ENCODE results near the gene FOXI3.

FOXI3 gene

DNA sequence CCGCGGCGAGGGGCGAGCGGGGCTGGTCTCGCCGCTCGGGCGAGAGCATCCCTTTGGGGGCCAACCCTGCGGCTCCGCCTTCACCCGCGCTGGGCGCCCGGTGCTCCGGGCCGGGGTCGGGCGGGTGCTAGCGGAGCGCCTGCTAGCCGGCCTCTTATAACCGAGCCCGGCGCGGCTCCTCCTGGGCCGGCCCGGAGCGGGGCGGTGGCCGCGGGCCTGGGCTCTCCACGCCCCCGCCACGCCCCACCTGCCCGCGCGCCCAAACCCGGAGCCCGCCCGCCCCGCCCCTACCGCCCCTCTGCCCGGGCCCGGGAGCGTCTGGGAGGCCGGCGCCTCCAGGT is at the start of gene FOXI3:
Gene FOXI3, minus strand, starts transcription at position 129 of the 341 bp plus-strand sequence. CDS start 158 bp downstream, outside the sequence.
- DNase-seq: no peak

GRCh38 chr2:88500691-88501090 is 48.2 kb upstream of the FOXI3 start:
- DNase-seq: no peak

DNA sequence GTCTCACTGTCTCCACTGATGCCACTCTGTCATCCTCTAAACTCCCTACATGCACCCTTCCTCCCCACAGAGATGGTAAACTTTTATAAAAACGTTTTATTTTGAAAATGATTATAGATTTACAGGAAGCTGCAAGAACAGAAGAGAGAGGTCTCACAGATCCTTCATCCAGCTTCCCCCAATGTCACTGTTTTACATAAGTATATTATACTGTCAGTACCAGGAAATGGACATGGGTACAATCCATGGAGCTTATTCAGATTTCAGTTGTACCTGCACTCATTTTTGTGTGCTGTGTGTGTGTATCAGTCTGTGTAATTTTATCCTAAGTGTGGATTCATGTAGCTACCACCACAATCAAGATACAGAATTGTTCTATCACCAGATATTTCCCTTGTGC is 46.7 kb upstream of the FOXI3 start:
- no peak for DNase-seq

DNA sequence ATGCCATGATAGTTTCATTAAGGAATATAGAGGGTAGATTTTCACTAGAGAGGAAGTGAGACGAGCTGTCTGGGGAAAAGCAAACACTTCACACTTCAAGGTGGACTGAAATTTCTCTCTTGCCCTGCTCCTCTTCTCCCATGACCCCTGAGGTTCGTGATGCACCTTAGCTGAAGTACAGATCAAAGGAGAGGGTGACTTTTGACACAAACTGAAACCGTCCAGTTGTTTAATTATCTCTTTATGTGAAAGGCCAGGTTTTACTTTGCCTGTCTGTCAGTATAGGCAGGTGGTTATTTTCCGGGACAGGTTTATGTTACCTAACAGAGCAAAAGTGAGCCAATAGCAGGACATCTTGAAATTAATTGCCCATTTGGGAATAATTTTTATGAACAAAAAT is 41.0 kb upstream of the FOXI3 start:
- DNase-seq: no peak

- DNase-seq: no peak
Measured at GRCh38 chr2:88492002-88492401, 39.5 kb upstream of the FOXI3 start.

DNA sequence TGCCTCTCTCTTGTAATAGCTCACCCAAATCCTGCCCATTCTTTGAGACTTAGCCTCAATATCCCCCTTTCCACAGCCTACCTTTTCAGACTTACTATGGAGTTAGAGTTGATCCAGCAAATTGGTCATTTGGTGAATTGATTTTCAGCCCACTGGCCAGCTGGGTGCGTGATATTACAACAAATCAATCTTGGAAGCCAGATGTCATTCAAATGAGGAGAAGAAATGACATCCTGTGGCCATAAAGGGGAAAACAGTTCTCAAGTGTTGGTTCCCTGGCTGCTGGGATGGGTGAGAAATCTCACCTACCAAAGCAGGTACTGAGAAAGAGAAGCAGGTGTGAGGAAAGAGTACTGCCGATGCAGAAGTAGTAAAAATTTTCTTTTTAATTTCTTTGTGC is 36.7 kb upstream of the FOXI3 start:
- no peak for DNase-seq

- DNase-seq: no peak
Measured at GRCh38 chr2:88483200-88483599, 30.7 kb upstream of the FOXI3 start.

GRCh38 chr2:88481691-88482336 is 29.3 kb upstream of the FOXI3 start:
- DNase-seq: no peak

DNA sequence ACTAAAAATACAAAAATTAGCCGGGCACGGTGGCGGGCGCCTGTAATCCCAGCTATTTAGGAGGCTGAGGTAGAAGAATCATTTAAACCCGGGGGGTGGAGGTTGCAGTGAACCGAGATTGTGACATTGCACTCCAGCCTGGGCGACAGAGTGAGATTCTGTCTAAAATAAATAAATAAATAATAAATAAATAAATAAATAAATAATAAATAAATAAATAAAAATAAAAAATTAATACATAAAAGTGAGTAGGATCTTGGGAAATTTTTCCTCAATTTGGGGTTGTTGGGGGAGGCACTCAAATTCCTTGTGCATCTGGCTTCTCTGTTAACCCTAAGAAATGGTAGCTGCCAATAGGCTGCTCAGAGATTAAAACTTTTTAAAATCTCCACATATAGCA is 20.3 kb upstream of the FOXI3 start:
- no peak for DNase-seq

DNA sequence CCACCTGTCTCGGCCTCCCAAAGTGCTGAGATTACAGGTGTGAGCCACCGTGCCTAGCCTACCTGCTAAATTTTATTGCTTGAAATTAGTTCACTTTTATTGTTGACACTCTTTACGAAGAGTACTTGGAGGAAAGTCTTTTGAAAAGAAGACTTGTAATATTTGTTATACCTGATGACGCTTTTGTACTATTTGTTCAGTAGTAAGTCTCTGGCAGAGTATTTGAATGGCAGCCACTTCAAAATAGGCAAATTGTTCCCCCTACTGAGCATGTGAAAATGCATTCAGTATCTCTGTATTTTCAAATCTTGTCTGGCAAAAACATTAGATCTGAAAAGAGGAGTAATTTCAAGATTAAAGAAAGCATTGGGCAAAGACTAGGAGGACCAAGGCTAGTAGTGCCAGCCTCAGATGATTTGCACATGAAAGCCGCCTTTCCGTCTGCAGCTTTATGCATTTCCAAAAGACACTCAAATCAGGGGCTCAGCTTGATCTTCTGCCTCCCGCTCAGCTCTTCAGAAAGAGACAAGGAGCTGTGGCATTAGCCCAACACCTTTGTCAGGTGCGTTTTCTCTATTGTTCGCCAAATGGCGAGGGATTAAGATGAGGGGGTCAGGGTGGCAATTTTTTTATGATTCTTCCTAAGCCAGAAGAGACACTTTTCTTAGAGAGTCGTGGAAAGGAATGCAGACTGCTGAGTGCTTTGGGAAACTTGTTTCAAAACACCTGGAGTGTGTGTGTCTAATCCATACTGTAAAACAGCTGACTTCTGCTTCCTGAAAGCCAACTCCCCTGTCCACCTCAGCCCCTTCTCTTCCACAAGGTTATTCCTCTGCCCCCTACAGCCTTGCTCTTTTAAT is 18.8 kb upstream of the FOXI3 start:
- DNase-seq: no peak

DNA sequence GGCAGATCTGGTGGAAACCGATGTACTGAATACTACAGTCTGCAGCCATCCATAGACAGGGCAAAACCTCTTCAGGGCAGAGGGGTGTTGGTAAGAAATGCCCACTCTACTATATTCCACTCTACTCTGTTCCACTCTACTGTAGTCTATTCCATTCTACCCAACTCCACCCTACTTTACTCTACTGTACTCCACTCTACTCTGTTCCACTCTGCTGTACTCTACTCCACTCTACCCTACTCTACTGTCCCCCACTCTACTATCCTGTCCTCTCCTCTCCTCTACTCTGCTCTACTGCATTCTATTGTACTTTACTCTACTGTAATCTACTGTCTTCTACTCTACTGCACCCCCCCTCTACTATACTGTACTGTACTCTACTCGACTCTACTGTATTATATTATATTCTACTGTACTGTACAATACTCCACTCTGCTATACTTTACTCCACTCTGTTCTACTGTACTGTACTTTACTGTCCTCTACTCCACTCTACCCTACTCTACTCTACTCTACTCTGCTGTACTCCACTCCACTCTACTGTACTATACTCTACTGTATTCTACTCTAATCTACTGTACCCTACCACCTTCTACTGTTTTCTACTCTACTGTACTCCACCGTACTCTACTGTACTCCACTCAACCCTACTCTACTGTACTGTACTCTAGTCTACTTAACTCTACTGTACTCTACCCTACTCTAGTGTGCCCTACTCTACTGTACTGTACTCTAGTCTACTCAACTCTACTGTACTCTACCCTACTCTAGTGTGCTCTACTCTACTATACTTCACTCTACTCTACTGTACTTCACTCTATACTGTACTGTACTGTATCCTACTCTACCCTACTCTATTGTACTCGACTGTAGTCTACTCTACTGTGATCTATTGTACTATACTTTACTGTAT is 17.0 kb upstream of the FOXI3 start:
- no peak for DNase-seq

- DNase-seq: no peak
Measured at GRCh38 chr2:88464153-88464552, 11.7 kb upstream of the FOXI3 start.

GRCh38 chr2:88458633-88459032 is 6.1 kb upstream of the FOXI3 start:
- no peak for DNase-seq

DNA sequence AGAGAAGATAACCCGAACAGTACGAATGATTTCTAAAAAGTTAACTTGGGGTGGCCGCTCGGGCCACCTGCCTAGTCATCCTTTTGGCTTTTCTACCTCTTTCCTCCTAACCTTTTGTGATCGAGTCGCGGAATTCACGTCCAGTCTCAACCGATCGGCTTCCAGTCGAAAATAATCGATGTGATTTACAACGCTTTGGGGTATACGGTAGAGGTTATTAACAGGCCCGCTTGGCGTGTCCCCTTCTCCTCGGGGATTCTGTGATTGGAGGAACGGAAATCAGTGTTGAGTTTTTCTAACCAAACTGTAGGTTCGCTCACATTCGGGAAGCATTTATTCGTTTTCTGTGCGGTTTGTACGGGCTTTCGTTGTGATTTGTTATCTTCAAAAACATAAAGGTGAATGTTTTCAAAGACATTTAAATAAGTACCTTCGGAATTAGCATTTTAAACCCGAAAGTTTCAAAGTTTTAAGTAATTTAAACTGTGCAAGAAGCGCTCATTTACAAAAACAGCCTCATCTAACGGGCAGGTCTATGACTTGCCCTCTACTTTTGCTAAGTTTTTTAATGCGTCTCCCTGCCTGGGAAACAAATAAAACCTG is 588 bp upstream of the FOXI3 start:
- DNase-seq: no peak

DNA sequence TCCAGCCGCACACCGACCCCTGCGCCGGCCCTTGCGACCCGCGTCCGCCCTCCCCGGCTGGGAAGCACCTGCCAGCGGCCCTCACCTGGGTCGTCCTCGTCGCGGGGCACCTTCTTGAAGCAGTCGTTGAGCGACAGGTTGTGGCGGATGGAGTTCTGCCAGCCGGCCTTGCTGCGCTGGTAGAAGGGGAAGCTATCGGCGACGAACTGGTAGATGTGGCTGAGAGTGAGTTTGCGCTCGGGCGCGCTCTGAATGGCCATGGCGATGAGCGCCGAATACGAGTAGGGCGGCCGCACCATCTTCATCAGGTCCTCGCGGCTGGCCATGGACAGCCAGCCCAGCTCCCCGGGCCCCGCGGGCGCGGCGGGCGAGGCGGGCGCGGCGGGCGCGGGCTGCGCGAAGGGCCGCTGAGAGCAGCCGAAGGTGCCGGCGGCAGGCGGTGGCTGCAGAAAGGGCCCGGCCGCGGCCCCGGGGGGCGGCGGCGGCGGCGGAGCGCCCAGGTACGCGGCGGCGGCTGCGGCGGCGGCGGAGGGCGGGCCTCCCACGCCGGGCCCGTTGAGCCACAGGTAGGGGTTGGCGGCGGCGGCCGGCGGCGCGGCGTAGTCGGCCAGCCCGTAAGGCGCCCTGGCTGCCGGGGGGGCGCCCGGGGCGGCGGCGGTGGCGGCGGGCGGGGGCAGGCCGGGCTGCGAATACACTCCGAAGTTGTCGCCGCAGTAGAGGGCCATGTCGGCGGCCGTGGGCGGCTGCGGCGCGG is 505 bp downstream of the FOXI3 start:
- DNase-seq: no peak

GRCh38 chr2:88450925-88451810 is 1.3 kb downstream of the FOXI3 start:
- DNase-seq: no peak

DNA sequence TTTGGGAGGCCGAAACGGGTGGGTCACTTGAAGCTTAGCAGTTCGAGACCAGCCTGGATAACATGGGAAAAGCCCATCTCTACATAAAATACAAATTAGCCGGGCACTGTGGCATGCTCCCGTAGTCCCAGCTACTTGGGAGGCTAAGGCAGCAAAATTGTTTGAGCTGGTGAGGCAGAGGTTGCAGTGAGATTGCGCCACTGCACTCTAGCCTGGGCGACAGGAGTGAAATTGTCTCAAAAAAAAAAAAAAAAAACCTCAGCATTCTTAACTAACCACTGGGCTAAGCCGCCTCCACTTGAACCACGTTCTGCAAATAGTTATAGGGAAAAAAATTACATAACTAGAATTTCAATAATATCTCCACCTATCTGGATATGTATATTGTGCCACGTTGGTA is 2.3 kb downstream of the FOXI3 start:
- no peak for DNase-seq

GRCh38 chr2:88448248-88448647 is 4.2 kb downstream of the FOXI3 start:
- no peak for DNase-seq

- DNase-seq: no peak
Measured at GRCh38 chr2:88443353-88443938, 9.0 kb downstream of the FOXI3 start.

GRCh38 chr2:88442473-88442872 is 10.0 kb downstream of the FOXI3 start:
- DNase-seq: no peak

- DNase-seq: no peak
Measured at GRCh38 chr2:88442061-88442460, 10.4 kb downstream of the FOXI3 start.
